ENCODE data around the gene TFAP2E.

The TFAP2E gene

DNA sequence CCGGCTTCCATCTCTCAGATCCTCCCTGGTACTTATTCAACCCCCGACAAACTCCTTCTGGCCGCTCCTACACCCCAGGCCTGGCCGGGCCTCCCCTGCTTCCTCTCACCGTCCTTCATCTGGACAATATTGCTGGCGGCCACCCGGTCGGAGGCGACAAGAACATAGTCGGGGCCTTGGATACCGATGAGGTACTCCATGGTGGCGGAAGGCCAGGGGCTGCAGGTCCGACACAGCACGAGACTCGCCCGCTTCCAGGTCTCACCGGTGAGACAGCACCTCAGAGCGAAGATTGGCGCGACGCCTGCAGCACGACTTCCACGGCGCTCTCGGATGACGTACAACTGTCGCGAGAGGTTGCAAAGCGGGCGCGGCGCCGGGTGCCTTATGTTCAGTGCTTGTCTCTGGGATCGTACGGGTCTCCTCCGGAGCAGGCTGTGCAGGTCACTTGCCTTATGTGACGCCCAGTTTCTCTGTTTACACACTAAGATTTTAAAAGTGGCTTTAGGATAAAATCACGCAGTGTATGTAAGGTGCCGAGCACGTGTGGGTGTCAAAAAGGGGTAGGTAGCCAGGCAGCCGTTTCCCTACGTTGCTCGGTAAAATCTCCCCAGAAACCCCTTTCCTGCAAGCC lies 68.2 kb downstream of the TFAP2E start, which contains the start of gene PSMB2:
PSMB2 (minus strand) TSS at position 294 of the 634 bp plus-strand sequence; CDS start at position 200, 94 bp downstream.
- DNase-seq (ENCODE audit: low spot score) (peak; percentile 95), FAIRE-seq (peak; percentile 69)

DNA sequence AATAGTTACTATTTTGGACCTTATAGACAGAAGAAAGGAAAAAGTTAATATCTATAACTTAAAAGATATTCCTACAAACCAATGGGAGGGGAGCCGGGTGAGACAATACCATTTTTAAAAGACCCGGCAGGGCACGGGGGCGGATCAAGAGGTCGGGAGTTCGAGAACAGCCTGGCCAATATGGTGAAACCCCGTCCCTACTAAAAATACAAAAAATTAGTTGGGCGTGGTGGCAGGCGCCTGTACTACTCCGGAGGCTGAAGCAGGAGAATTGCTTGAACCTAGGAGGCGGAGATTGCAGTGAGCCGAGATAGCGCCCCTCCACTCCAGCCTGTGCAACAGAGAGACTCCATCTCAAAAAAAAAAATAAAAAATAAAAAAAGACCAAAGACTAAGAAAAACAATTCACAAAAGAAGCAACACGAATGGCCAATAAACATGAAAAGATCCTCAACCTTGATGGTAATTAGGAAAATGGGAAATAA lies 69.4 kb downstream of the TFAP2E start:
- no peak for FAIRE-seq
- DNase-seq (ENCODE audit: low spot score): no peak

DNA sequence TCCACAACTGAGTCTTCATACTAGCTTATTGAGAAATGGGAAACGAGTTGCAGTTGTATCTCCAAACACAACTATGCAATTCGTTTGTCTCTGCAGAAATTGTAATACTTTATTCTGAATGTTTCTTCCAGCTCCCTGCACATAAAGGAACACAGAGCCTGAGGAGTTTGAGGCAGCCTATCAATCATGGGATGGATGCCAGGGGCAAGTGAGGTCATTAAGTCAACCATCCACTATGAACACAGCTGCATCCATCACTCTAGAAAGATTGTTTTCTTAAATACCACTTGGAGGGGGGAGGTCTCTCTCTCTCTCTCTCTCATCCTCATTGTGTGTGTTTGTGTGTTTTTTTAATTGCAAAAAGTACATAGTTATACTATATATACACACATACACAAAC lies 71.1 kb downstream of the TFAP2E start:
- FAIRE-seq: no peak
- DNase-seq (ENCODE audit: low spot score): no peak

Measured in RCC 7860 (cell line).